ENCODE data around the gene TMCC1.
"Not testable (repeated sequence)": the region's sequence is repeated elsewhere in the genome, so short reads cannot be mapped to it uniquely, and the experiment has no call there.

- TF ChIP-seq CTCF, POLR2AphosphoS5 (IDR thresholded peaks at IDR 0.05): not testable (repeated sequence)
Measured at GRCh38 chr3:129856790-129857189, 36.7 kb downstream of the TMCC1 start.

Measured in transverse colon (tissue), 4 donors.